ENCODE measurements around the gene SRSF6. TPM values are rescaled to one million over a fixed set of nuclear protein-coding genes. Genes with fewer than 3 reads are reported as not detected.

The SRSF6 gene
- 42.7 and 44.6 TPM in 2 replicates for total RNA-seq

GRCh38 chr20:43457640-43458421 is at the start of gene SRSF6:
SRSF6 (plus strand) TSS chr20:43457896; CDS start chr20:43458034, 138 bp downstream.

DNA sequence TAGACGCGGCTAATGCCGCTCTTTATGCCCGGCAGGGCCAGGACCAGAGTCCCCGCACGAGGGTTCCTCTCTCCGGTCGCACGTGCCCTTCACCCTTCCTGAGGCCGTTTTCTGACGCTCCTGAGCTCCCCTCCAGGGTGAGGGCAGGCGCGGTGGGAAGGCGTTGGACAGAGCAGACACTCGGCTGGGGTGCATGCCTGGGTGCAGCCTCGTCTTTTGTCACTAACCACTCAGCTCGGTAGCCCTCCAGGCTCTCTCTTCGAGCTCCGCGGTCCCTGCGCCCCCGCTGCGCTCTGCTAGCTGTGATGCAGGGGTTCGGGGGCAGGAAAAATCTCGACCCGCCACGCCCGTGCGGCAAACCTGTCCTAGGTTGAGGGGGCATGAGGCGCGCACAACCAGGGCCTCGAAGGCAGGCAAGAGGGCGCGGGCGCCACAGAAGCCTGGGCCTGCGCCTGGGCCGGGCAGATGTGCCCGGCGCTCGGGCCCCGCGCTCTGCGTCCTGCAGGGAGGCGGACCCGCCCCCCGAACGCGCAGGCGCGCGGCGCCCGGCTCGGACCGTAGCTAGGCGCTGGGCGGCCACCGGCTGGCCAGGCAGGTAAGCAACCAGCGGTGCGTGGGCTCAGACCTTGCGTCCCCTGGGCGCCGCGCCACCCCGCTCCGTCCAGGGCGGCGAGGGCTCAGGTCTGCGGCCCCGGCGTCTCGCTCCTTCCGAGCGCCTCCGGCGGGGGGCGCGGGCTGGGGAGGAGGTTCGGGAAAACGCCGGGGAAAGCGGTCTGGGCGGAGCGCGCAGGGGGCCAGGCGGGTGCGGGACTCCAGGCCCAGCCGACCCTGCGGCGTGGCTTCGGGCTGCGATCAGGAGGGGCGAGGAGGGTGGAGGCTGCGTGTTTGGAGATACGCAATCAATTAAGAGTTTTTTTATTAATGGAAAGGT is 49.7 kb downstream of the SRSF6 start, which contains the start of gene L3MBTL1:
TSS of gene L3MBTL1 (plus strand) at position 548 of the 931 bp plus-strand sequence. CDS start 5,807 bp downstream, outside the sequence.

Other genes starting within 250 kb of the SRSF6 start
- 5.7 and 7.5 TPM in 2 replicates for gene L3MBTL1, start 49.8 kb downstream of the SRSF6 start, total RNA-seq
- 0.73 and 0.85 TPM in 2 replicates for gene SGK2, start 101.1 kb downstream of the SRSF6 start, total RNA-seq
- 35.6 and 38.8 TPM in 2 replicates for gene IFT52, start 133.0 kb downstream of the SRSF6 start, total RNA-seq
- gene MYBL2, start 209.2 kb downstream of the SRSF6 start, total RNA-seq = 1.3 and 2.4 TPM in 2 replicates